NCI-H1436 (cell line): ENCODE measurements around the gene RAB5B.
A peak's percentile ranks its signal among the peaks of the same experiment; 100 is the strongest.
"Not testable (repeated sequence)": the region's sequence is repeated elsewhere in the genome, so short reads cannot be mapped to it uniquely, and the experiment has no call there.

Experiments used
- DNase-seq: peaks from one replicate; lab custom pipeline; 2025; lab: John Stamatoyannopoulos, UW

Gene RAB5B

GRCh38 chr12:55982319-55982936 lies 8.6 kb downstream of the RAB5B start:
- no peak for DNase-seq

- DNase-seq, result no peak
Measured at GRCh38 chr12:55983232-55983842, 9.5 kb downstream of the RAB5B start.

- DNase-seq, result no peak
Measured at GRCh38 chr12:55984861-55985260, 11.0 kb downstream of the RAB5B start.

GRCh38 chr12:55985341-55985740 lies 11.5 kb downstream of the RAB5B start:
- no peak for DNase-seq

GRCh38 chr12:55985976-55986375 lies 12.1 kb downstream of the RAB5B start:
- DNase-seq, result not testable (repeated sequence)

- no peak for DNase-seq
Measured at GRCh38 chr12:55991110-55991509, 17.2 kb downstream of the RAB5B start.

- no peak for DNase-seq
Measured at GRCh38 chr12:55993230-55993853, 19.5 kb downstream of the RAB5B start.

GRCh38 chr12:55995366-55995765 lies 21.5 kb downstream of the RAB5B start:
- DNase-seq, result no peak

GRCh38 chr12:55996201-55996714 lies 22.4 kb downstream of the RAB5B start:
- peak; percentile 20 for DNase-seq

- peak; percentile 73 for DNase-seq
Measured at GRCh38 chr12:55996715-55997534, 23.0 kb downstream of the RAB5B start, which contains the start of gene SUOX. Gene SUOX (plus strand): TSS chr12:55997276. CDS start chr12:56002222, 4,946 bp downstream.

GRCh38 chr12:55997535-55997859 lies 23.6 kb downstream of the RAB5B start:
- no peak for DNase-seq

- DNase-seq, result not testable (repeated sequence)
Measured at GRCh38 chr12:55999522-55999921, 25.6 kb downstream of the RAB5B start.

- not testable (repeated sequence) for DNase-seq
Measured at GRCh38 chr12:55999999-56000540, 26.2 kb downstream of the RAB5B start.

- no peak for DNase-seq
Measured at GRCh38 chr12:56001487-56002100, 27.7 kb downstream of the RAB5B start.

GRCh38 chr12:56003376-56003775 lies 29.5 kb downstream of the RAB5B start:
- DNase-seq, result not testable (repeated sequence)

GRCh38 chr12:56004211-56004610 lies 30.3 kb downstream of the RAB5B start:
- DNase-seq, result no peak

GRCh38 chr12:56007564-56008559 lies 34.0 kb downstream of the RAB5B start:
- DNase-seq, result peak; percentile 65

GRCh38 chr12:56010111-56010570 lies 36.3 kb downstream of the RAB5B start:
- no peak for DNase-seq

- DNase-seq, result no peak
Measured at GRCh38 chr12:56011509-56012090, 37.7 kb downstream of the RAB5B start.

- no peak for DNase-seq
Measured at GRCh38 chr12:56013482-56013881, 39.6 kb downstream of the RAB5B start.
